Limb (tissue), 2 donors: Measurements from ENCODE around the gene SPRY2.
A peak's percentile ranks its signal among the peaks of the same experiment; 100 is the strongest.
"Not testable (repeated sequence)": the region's sequence is repeated elsewhere in the genome, so short reads cannot be mapped to it uniquely, and the experiment has no call there.

Experiments
- DNase-seq, 2 donors: peaks; one replicate each; pipeline ENCODE4 v3.0.0-alpha.2; 2016; ENCODE audit errors: extremely low spot score in 2 of 2

Gene SPRY2

GRCh38 chr13:80348750-80349149, 7.8 kb upstream of the SPRY2 start:
- no peak for DNase-seq

GRCh38 chr13:80348314-80348713, 7.4 kb upstream of the SPRY2 start:
- no peak for DNase-seq

GRCh38 chr13:80345771-80346510, 5.0 kb upstream of the SPRY2 start:
- no peak for DNase-seq

GRCh38 chr13:80344032-80344431, 3.1 kb upstream of the SPRY2 start:
- not testable (repeated sequence) for DNase-seq

- peak; percentile 81 to 92 for DNase-seq
Observed at GRCh38 chr13:80342471-80343371, 1.8 kb upstream of the SPRY2 start.

- peak; percentile 82 to 86 for DNase-seq
Observed at GRCh38 chr13:80341756-80342370, 937 bp upstream of the SPRY2 start.

GRCh38 chr13:80340651-80341100, 250 bp downstream of the SPRY2 start:
- DNase-seq, result no peak

GRCh38 chr13:80339912-80340650, 845 bp downstream of the SPRY2 start:
- peak in 1 of 2 donors; percentile 74 for DNase-seq

- no peak for DNase-seq
Observed at GRCh38 chr13:80339563-80339911, 1.4 kb downstream of the SPRY2 start.

- DNase-seq, result peak; percentile 74 to 84
Observed at GRCh38 chr13:80338781-80339562, 2.0 kb downstream of the SPRY2 start.

GRCh38 chr13:80337288-80338081, 3.4 kb downstream of the SPRY2 start:
- DNase-seq, result peak in 1 of 2 donors; percentile 39

- DNase-seq, result no peak
Observed at GRCh38 chr13:80336776-80337287, 4.1 kb downstream of the SPRY2 start.

GRCh38 chr13:80336370-80336769, 4.6 kb downstream of the SPRY2 start:
- no peak for DNase-seq

- no peak for DNase-seq
Observed at GRCh38 chr13:80334597-80335260, 6.2 kb downstream of the SPRY2 start.

GRCh38 chr13:80331984-80332383, 8.9 kb downstream of the SPRY2 start:
- DNase-seq, result no peak

GRCh38 chr13:80329250-80329649, 11.7 kb downstream of the SPRY2 start:
- DNase-seq, result no peak

- no peak for DNase-seq
Observed at GRCh38 chr13:80319004-80319403, 21.9 kb downstream of the SPRY2 start.

GRCh38 chr13:80314711-80315653, 25.9 kb downstream of the SPRY2 start:
- DNase-seq, result no peak
